Effector CD8-positive, alpha-beta T cell (primary cell): Measurements from ENCODE around the gene DDX3X.
A peak's percentile ranks its signal among the peaks of the same experiment; 100 is the strongest.
"Not testable (repeated sequence)": the region's sequence is repeated elsewhere in the genome, so short reads cannot be mapped to it uniquely, and the experiment has no call there.

Experiments
- DNase-seq: peaks from one replicate; lab custom pipeline; 2025; lab: John Stamatoyannopoulos, UW
- total RNA-seq, 4 experiments: gene quantifications; one replicate each; lab custom pipeline; 2026; lab: John Stamatoyannopoulos, UW

The DDX3X gene
- total RNA-seq = 525 to 1,066 (median 896) reads per million in 4 experiments

DNA sequence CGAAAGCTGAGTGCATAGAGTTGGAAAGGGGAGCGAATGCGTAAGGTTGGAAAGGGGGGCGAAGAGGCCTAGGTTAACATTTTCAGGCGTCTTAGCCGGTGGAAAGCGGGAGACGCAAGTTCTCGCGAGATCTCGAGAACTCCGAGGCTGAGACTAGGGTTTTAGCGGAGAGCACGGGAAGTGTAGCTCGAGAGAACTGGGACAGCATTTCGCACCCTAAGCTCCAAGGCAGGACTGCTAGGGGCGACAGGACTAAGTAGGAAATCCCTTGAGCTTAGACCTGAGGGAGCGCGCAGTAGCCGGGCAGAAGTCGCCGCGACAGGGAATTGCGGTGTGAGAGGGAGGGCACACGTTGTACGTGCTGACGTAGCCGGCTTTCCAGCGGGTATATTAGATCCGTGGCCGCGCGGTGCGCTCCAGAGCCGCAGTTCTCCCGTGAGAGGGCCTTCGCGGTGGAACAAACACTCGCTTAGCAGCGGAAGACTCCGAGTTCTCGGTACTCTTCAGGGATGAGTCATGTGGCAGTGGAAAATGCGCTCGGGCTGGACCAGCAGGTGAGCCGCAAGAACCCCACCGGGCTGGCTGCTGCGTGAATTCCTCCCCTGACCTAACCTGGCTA, at the start of gene DDX3X:
Gene DDX3X (plus strand): TSS at position 419 of the 619 bp plus-strand sequence. CDS start 91 bp downstream, at position 510.
- DNase-seq = peak; percentile 67

DNA sequence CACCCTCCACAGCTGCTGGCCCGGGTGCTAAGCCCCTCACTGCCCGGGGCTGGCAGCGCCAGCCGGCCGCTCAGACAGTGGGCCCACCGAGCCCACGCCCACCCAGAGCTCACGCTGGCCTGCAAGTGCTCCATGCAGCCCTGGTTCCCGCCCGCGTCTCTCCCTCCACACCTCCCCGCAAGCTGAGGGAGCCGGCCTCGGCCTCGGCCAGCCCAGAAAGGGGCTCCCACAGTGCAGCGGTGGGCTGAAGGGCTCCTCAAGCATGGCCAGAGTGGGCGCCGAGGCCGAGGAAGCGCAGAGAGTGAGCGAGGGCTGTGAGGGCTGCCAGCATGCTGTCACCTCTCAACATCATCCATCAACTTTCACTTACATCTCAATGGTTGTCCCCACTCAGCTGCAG, 48.0 kb upstream of the DDX3X start:
- not testable (repeated sequence) for DNase-seq

GRCh38 chrX:41288641-41289040, 45.3 kb upstream of the DDX3X start:
- DNase-seq = no peak

DNA sequence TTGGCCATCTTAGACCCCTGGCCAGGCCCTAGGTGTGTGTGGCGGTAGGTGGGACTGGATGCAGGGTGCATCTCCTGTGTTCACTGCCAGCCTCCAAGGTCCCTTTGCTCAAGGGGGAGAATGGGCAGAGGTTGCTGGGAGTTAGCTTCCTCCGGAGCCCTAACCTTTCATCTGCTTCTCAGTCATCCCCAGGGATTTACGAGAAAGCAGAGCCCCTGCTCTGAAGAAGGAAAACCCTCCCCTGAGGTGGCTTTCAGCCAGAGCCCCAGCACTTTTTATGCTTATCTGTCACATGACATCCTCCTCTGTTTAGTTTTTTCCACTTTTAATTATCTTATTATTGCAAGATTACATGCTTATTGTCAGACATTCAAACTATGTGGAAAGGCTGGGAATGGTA, 44.9 kb upstream of the DDX3X start:
- DNase-seq = no peak

DNA sequence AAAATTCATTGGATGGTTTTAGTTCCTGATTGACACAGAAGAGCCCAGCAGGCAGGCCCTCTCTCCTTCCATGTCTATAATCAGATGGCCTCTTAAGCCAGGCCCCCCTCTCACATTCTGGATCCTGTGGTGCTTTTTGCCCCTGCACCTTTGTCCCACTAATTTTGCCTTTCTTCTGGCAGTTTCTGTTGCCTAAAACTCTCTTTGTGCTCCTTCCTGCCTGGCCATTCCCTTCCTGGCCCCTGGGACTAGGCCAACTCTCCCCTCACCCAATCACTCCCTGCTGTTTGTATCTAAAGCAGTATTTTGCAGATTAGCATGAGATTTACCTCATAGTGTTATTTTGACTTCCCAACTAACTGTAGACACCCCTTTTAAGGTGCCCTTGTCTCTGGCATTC, 42.7 kb upstream of the DDX3X start:
- no peak for DNase-seq

GRCh38 chrX:41293269-41293668, 40.7 kb upstream of the DDX3X start:
- DNase-seq = no peak

- DNase-seq = no peak
These were observed 33.1 kb upstream of the DDX3X start for GRCh38 chrX:41300758-41301437.

DNA sequence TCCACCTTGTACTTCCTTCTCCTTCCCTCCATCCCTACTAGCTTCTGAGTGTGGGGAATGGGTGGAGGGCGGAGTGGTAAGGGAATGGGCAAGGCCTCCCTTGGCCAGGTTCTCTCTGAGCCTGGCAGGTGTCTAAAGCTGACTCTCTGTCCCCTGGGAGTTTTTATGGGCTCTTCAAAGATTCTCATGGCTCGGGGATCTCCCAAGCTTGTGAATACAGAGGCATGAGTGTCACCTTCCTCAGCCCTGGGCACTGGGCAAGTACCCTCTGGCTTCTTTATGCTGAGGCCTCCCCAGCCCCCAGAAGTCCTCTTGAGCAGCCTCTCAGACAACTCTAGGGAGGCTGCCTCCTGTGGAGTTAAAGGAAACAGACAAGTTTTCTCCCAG, 32.5 kb upstream of the DDX3X start:
- no peak for DNase-seq

- DNase-seq = no peak
These were observed 31.6 kb upstream of the DDX3X start for GRCh38 chrX:41302370-41302769.

- no peak for DNase-seq
These were observed 30.9 kb upstream of the DDX3X start for GRCh38 chrX:41303013-41303412.

GRCh38 chrX:41304178-41304577, 29.8 kb upstream of the DDX3X start:
- no peak for DNase-seq

DNA sequence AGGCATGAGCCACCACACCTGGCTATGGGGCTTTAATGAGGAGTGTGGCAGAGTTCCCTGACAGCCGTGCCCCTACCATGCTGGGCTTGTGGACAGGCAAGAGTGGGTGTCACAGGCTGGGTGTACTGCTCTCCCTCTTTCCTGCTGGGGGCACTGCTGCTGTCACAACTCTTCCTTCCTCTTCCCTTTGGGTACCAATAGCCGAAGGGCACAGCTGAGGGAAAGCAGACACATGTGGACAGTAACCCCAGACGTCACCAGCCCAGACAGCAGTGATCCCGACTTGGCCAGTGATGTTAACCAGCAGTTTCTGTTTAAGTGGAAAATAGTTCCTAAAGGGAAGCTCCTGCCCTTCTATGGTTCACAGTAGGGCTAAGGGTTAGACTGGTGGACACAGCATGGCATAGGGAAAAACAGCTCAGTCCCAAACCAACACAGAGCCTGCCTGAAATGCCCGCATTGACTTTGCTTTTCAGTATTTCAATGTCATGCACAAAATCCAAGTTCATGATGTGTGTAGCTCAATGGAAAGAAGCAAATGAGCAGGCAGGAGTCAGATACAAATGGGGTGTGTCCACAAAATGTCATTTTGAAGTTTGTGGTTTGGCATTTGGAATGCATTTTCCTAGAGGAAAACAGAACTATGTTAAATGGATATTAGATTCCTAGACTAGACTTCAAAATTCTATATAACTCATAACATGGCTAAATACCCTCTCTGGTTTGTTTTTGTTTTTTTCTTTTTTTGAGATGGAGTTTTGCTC, 24.9 kb upstream of the DDX3X start:
- DNase-seq = no peak

- DNase-seq = no peak
These were observed 21.2 kb upstream of the DDX3X start for GRCh38 chrX:41312786-41313185.

GRCh38 chrX:41313419-41313818, 20.5 kb upstream of the DDX3X start:
- no peak for DNase-seq

- DNase-seq = no peak
These were observed 19.8 kb upstream of the DDX3X start for GRCh38 chrX:41314204-41314603.

GRCh38 chrX:41314881-41315280, 19.1 kb upstream of the DDX3X start:
- DNase-seq = no peak

- DNase-seq = not testable (repeated sequence)
These were observed 17.7 kb upstream of the DDX3X start for GRCh38 chrX:41316266-41316665.

DNA sequence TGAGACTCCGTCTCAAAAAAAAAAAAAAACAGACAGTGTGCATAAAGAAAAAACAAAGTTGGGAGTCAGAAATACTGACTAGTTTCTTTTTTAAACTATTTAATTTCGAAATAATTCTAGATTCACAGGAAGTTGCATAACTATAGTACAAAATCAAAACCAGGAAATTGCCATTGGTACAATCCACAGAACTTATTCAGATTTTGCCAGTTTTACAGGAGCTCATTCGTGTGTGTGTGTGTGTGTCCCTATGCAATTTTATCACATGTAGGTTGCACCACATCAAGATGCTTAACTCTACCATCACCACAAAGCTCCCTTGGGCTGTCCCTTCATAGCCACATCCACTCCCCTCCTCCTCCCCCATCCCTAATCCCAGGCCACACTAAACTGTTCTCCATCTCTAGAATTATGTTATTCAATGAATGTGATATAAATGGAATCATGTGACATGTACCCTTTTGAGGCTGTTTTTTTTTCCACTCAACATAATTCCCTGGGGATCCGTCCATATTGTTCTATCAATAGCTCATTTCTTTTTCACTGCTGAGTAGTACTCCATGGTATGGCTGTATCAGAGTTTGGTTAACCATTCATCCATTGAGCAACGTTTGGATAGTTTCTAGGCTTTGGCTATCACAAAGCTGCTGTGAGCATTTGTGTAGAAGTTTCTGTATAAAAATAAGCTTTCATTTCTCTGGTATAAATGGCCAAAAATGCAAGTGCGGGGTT, 16.3 kb upstream of the DDX3X start:
- no peak for DNase-seq

DNA sequence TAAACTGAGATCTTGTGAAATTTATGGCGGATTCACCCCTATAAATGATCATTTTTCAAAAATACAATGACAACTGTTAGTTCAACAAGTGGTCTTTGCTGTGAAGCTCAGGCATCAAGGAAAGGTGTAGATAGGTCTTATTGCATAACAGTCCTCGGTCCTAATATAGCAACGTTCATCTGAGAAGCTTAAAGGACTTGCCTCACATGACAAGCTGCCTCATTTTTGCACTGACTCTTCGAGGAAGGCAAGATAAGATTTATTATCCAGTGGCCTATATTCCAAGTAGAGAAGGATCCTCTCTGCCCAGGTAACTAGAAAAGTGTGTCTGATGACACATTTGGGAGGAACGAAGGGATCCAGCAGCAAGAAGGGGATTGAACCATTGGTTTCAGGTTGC, 13.6 kb upstream of the DDX3X start:
- DNase-seq = no peak

- no peak for DNase-seq
These were observed 10.9 kb upstream of the DDX3X start for GRCh38 chrX:41322821-41323603.

DNA sequence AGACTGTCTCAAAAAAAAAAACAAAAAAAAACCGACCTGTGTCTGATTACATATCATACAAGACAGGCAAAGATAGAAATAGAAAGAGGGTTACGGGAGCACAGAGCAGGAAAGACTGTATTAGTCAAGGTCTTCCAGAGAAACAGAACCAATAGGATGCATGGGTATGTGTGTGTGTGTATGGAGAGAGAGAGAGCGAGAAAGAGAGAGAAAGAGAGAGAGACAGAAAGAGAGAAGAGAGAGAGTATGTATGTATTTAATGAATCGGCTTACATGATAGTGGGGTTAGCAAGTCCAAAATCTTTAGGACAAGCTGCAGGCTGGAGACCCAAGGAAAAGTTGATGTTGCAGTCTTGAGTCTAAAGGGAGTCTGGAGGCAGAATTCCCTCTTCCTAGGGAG, 7.5 kb upstream of the DDX3X start:
- DNase-seq = no peak

- no peak for DNase-seq
These were observed 6.6 kb upstream of the DDX3X start for GRCh38 chrX:41327341-41327740.
